Measurements from ENCODE around the gene STMP1. TPM values are rescaled to one million over a fixed set of nuclear protein-coding genes. Genes with fewer than 3 reads are reported as not detected.

Gene STMP1
- total and polyA plus RNA-seq, 2 of the 4 experiments (the other 2 are of a cell fraction): 6.1 to 28.3 TPM

DNA sequence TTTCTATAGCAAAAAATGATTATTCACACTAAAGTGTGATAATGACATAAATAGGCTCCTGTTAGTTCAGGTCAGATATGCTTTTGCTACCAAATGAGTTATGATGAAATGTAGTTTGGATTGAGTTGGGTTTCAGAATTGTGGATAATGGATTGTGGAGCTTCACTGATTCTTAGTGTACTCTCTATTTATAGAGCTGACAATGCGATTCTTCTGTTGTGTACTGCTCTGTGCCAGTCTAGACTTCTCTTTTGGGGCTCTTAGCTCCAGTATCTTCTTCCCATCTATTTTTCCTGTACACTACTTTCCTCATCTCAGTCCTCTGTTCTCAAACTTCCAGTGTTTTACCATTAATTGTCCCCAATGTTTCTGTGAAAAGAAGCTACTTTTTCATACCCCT is 7.5 kb downstream of the STMP1 start:
- Histone ChIP-seq H2BK120ac (ENCODE audit: low read depth, low read length) (peak overlapping the region; percentile 20; the same call in 1 of the 2 replicates), H3K56ac (ENCODE audit: extremely low read depth, insufficient read depth, low read length) (no peak overlapping the region), H3K27me3 (ENCODE audit: control insufficient read depth, insufficient read depth, low read length) (no peaks in the 10 kb centered on the region), H3K9me1 (ENCODE audit: insufficient read depth, low read length) (peaks cover 5% of the 10 kb centered on the region; the same call in 1 of the 2 replicates), H3K23ac (ENCODE audit: low read depth, low read length) (peak overlapping the region; percentile 73; the same call in 1 of the 2 replicates), H3K9ac (ENCODE audit: low read depth, low read length) (no peak overlapping the region), H2AFZ (replicated peaks; ENCODE audit: low read length, poor library complexity) (no peak overlapping the region), H2BK15ac (ENCODE audit: low read depth, low read length) (no peak overlapping the region), H3K9me3 (ENCODE audit: control insufficient read depth, insufficient read depth, low read length) (no peaks in the 10 kb centered on the region), H3K36me3 (ENCODE audit: control insufficient read depth, insufficient read depth, low read length) (peaks cover 5% of the 10 kb centered on the region; the same call in 1 of the 2 replicates), H2AK5ac (ENCODE audit: low read depth, low read length) (no peak overlapping the region), H3K4ac (ENCODE audit: low read depth, low read length) (peak overlapping the region; percentile 23; the same call in 1 of the 2 replicates), H3K14ac (replicated peaks; ENCODE audit: low read depth, low read length) (peak overlapping the region; percentile 38), H2AK9ac (replicated peaks; ENCODE audit: low read depth, low read length, poor library complexity) (no peak overlapping the region), H3K18ac (ENCODE audit: low read depth, low read length) (peak overlapping the region; percentile 3; the same call in 1 of the 2 replicates), H3K4me2 (ENCODE audit: low read depth, low read length) (peak overlapping the region; percentile 75; the same call in 1 of the 2 replicates), H3K79me1 (ENCODE audit: low read depth in 1 of 2, low read length in 2 of 2) (peaks cover 4 to 57% of the 10 kb centered on the region in 2 experiments), H2BK5ac (ENCODE audit: low read depth, low read length, poor library complexity, severe bottlenecking) (peak overlapping the region; percentile 62), H3K4me1 (ENCODE audit: control insufficient read depth, insufficient read depth, low read length) (peaks cover 11% of the 10 kb centered on the region), H2BK20ac (ENCODE audit: low read depth, low read length) (no peak overlapping the region), H3K27ac (ENCODE audit: insufficient read depth, low read length) (peak overlapping the region; percentile 15; the same call in 1 of the 2 replicates), H4K8ac (ENCODE audit: low read depth in 2 of 2, low read length in 2 of 2) (no peak overlapping the region), H3K4me3 (ENCODE audit: insufficient read depth, low read depth, low read length) (no peak overlapping the region), H4K20me1 (ENCODE audit: insufficient read depth, low read length) (peaks cover 33% of the 10 kb centered on the region), H4K91ac (ENCODE audit: insufficient read depth, low read depth, low read length) (no peak overlapping the region; the same call in 1 of the 2 replicates), H4K5ac (ENCODE audit: low read depth, low read length) (no peak overlapping the region)
- in situ Hi-C loops (cut with MboI; ENCODE audit: low sequenced_read_pairs): loop anchor here (5.0 kb wide), 1 partner anchor 338 kb away; no protein-coding TSS in a partner anchor
- intact Hi-C loops (cut with micrococcal nuclease): loop anchor here (10.0 kb wide), 2 partner anchors 305 to 1205 kb away; partner anchors contain the start of gene MTPN
- dilution Hi-C loops (cut with HindIII; ENCODE audit: low sequenced_read_pairs, unreplicated experiment): no loop called here
- POLR2A ChIA-PET (ENCODE audit: unreplicated experiment): interaction anchor here (0.5 kb wide), 2 partner anchors 61 to 1864 kb away, joined by 3 to 4 read pairs; no protein-coding TSS in a partner anchor
- WGBS, 2 experiments (ENCODE audit: extremely low coverage in 2 of 2, insufficient read length in 1 of 2): 83% methylated on average over 1 of the region's 1 CpG; no CpG with 5 or more reads in 1 of the 2 experiments
- CTCF ChIA-PET: no interaction called here
- no peak for DNase-seq
- no peak for ATAC-seq (ENCODE audit: low read depth)
- no TSS peak for BruUV-seq (replicated peaks)
- TF ChIP-seq, protein P1, sequence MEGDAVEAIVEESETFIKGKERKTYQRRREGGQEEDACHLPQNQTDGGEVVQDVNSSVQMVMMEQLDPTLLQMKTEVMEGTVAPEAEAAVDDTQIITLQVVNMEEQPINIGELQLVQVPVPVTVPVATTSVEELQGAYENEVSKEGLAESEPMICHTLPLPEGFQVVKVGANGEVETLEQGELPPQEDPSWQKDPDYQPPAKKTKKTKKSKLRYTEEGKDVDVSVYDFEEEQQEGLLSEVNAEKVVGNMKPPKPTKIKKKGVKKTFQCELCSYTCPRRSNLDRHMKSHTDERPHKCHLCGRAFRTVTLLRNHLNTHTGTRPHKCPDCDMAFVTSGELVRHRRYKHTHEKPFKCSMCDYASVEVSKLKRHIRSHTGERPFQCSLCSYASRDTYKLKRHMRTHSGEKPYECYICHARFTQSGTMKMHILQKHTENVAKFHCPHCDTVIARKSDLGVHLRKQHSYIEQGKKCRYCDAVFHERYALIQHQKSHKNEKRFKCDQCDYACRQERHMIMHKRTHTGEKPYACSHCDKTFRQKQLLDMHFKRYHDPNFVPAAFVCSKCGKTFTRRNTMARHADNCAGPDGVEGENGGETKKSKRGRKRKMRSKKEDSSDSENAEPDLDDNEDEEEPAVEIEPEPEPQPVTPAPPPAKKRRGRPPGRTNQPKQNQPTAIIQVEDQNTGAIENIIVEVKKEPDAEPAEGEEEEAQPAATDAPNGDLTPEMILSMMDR (conservative IDR thresholded peaks at IDR 0.05; ENCODE audit: low read depth, low read length): no peak
- TF ChIP-seq BHLHE40 (IDR thresholded peaks at IDR 0.05; ENCODE audit: low read depth, low read length) (no peak), MAFK (IDR thresholded peaks at IDR 0.05; ENCODE audit: low read depth, low read length) (peak; percentile 58)
- TF ChIP-seq, protein P2, sequence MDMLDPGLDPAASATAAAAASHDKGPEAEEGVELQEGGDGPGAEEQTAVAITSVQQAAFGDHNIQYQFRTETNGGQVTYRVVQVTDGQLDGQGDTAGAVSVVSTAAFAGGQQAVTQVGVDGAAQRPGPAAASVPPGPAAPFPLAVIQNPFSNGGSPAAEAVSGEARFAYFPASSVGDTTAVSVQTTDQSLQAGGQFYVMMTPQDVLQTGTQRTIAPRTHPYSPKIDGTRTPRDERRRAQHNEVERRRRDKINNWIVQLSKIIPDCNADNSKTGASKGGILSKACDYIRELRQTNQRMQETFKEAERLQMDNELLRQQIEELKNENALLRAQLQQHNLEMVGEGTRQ (IDR thresholded peaks at IDR 0.05; ENCODE audit: low read depth, low read length): no peak

All from IMR-90 (cell line).